WTC11 (cell line): Measurements from ENCODE around the gene SBNO2. TPM values are rescaled to one million over a fixed set of nuclear protein-coding genes. Genes with fewer than 3 reads are reported as not detected.

Source experiments
- ATAC-seq: fragments of 200-7000 bp; cut with Tn5 transposase; 2 replicates; pipeline ENCODE4 v1.10.0; 2021; ENCODE audit warnings: mild to moderate bottlenecking, moderate library complexity
- CTCF ChIA-PET: fragments of 300-600 bp; sonication (Branson Sonifier 250); formaldehyde crosslinking; loops from one replicate; lab custom pipeline; 2021; ENCODE audit warnings: antibody characterized with exemption; lab: Charles Lee
- POLR2A ChIA-PET: fragments of 350-600 bp; sonication (Branson Sonifier 250); formaldehyde crosslinking; loops from one replicate; lab custom pipeline; 2021; ENCODE audit warnings: antibody characterized with exemption; lab: Charles Lee
- DNase-seq: peaks from one replicate; pipeline ENCODE4 v3.0.0; 2021; ENCODE audit warnings: low spot score
- H3K27ac Mint-ChIP-seq: 2 replicates; pipeline ENCODE4 v1.8.0; 2021; ENCODE audit warnings: mixed read lengths
- H3K27me3 Mint-ChIP-seq: 2 replicates; pipeline ENCODE4 v1.8.0; 2021; ENCODE audit warnings: low read depth, mild to moderate bottlenecking, moderate library complexity, mixed read lengths
- H3K36me3 Mint-ChIP-seq: 2 replicates; pipeline ENCODE4 v1.8.0; 2021; ENCODE audit warnings: mixed read lengths
- H3K4me1 Mint-ChIP-seq: 2 replicates; pipeline ENCODE4 v1.8.0; 2022; ENCODE audit warnings: mixed read lengths
- H3K4me3 Mint-ChIP-seq: 2 replicates; pipeline ENCODE4 v1.8.0; 2021; ENCODE audit warnings: mild to moderate bottlenecking, moderate library complexity, mixed read lengths
- H3K9me3 Mint-ChIP-seq: 2 replicates; pipeline ENCODE4 v1.8.0; 2021; ENCODE audit warnings: mixed read lengths
- ELF4 ChIP-seq: sonication (generic); formaldehyde crosslinking; IDR thresholded peaks from 2 replicates; pipeline ENCODE4 v1.8.1; 2022; ENCODE audit warnings: low read depth, mild to moderate bottlenecking, moderate library complexity, missing genetic modification reagents
- GRHL2 ChIP-seq: fragments of 250-450 bp; sonication (Bioruptor Pico); IDR thresholded peaks from 2 replicates; pipeline ENCODE4 v1.8.0; 2022; ENCODE audit warnings: mild to moderate bottlenecking, moderate library complexity; ENCODE audit not compliant: insufficient replicate concordance, severe bottlenecking
- GTF2I ChIP-seq: fragments of 250-450 bp; sonication (Bioruptor Pico); conservative IDR thresholded peaks from 2 replicates; pipeline ENCODE4 v1.4.0; 2021; ENCODE audit warnings: mild to moderate bottlenecking
- NFE2L1 ChIP-seq: sonication (generic); formaldehyde crosslinking; IDR thresholded peaks from 2 replicates; pipeline ENCODE4 v1.8.1; 2023; ENCODE audit warnings: missing genetic modification reagents
- SMAD3 ChIP-seq: sonication (generic); formaldehyde crosslinking; IDR thresholded peaks from 2 replicates; pipeline ENCODE4 v1.8.0; 2022; ENCODE audit warnings: missing genetic modification reagents, mild to moderate bottlenecking, borderline replicate concordance
- SP1 ChIP-seq: sonication (generic); formaldehyde crosslinking; conservative IDR thresholded peaks from 2 replicates; pipeline ENCODE4 v1.8.1; 2022; ENCODE audit warnings: missing genetic modification reagents
- ZNF121 ChIP-seq: sonication (generic); formaldehyde crosslinking; IDR thresholded peaks from 2 replicates; pipeline ENCODE4 v1.8.0; 2023; ENCODE audit warnings: missing genetic modification reagents
- ZNF671 ChIP-seq: fragments of 250-450 bp; sonication (Bioruptor Pico); IDR thresholded peaks from 2 replicates; pipeline ENCODE4 v1.8.0; 2021; ENCODE audit warnings: mild to moderate bottlenecking
- total RNA-seq: library from RNA; stranded (reverse); gene quantifications from 3 replicates; pipeline ENCODE4 v1.2.3, GENCODE V29; 2021
- TF ChIP-seq, protein P1 (sequence below): sonication (generic); formaldehyde crosslinking; IDR thresholded peaks from 2 replicates; pipeline ENCODE4 v1.8.1; 2023; ENCODE audit warnings: mild to moderate bottlenecking, missing genetic modification reagents, borderline replicate concordance
- TF ChIP-seq, protein P2 (sequence below): fragments of 250-450 bp; sonication (Bioruptor Pico); IDR thresholded peaks from 2 replicates; pipeline ENCODE4 v1.9.0; 2021; ENCODE audit warnings: mild to moderate bottlenecking
- TF ChIP-seq, protein P3 (sequence below): sonication (generic); formaldehyde crosslinking; IDR thresholded peaks from 2 replicates; pipeline ENCODE4 v1.8.1; 2023; ENCODE audit warnings: mild to moderate bottlenecking, missing genetic modification reagents, moderate library complexity
- TF ChIP-seq, protein P4 (sequence below): sonication (generic); formaldehyde crosslinking; conservative IDR thresholded peaks from 2 replicates; pipeline ENCODE4 v1.8.1; 2022; ENCODE audit warnings: mild to moderate bottlenecking, missing genetic modification reagents
- TF ChIP-seq, protein P5 (sequence below): sonication (generic); formaldehyde crosslinking; IDR thresholded peaks from 2 replicates; pipeline ENCODE4 v1.8.0; 2022; ENCODE audit warnings: missing genetic modification reagents
- TF ChIP-seq, protein P6 (sequence below): fragments of 250-450 bp; sonication (Bioruptor Pico); IDR thresholded peaks from 2 replicates; pipeline ENCODE4 v2.1.2; 2022; ENCODE audit warnings: mild to moderate bottlenecking, moderate library complexity
- TF ChIP-seq, protein P7 (sequence below): sonication (generic); formaldehyde crosslinking; IDR thresholded peaks from 2 replicates; pipeline ENCODE4 v1.8.1; 2022; ENCODE audit warnings: low read depth, missing genetic modification reagents, borderline replicate concordance

SBNO2 gene
- total RNA-seq, 1 experiment from 2014 or later: 57.3 TPM

DNA sequence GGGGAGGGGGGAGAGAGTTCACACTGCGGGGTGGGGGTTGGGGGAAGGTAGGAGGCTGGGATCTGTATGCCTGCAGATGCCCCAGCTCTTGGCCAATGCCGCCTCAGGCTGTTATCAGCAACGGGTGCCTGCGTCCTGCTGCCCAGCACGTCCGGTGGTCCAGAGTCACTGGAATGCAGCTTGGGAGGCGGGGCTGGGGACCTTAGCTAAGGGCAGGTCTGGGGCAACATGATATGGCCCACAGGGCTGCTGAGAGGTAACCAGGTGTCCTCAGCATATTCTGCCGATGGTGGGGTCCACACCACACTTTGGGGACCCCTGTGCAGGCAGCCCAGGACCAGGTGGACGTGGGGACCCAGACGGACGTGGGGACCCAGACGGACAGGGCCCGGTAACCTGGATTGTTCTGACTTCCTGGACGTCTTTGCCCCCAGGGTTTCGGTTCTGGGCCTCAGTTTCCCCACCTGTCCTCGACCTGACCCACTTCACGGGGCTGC, 107.8 kb downstream of the SBNO2 start (continued):
- TF ChIP-seq, protein P1, sequence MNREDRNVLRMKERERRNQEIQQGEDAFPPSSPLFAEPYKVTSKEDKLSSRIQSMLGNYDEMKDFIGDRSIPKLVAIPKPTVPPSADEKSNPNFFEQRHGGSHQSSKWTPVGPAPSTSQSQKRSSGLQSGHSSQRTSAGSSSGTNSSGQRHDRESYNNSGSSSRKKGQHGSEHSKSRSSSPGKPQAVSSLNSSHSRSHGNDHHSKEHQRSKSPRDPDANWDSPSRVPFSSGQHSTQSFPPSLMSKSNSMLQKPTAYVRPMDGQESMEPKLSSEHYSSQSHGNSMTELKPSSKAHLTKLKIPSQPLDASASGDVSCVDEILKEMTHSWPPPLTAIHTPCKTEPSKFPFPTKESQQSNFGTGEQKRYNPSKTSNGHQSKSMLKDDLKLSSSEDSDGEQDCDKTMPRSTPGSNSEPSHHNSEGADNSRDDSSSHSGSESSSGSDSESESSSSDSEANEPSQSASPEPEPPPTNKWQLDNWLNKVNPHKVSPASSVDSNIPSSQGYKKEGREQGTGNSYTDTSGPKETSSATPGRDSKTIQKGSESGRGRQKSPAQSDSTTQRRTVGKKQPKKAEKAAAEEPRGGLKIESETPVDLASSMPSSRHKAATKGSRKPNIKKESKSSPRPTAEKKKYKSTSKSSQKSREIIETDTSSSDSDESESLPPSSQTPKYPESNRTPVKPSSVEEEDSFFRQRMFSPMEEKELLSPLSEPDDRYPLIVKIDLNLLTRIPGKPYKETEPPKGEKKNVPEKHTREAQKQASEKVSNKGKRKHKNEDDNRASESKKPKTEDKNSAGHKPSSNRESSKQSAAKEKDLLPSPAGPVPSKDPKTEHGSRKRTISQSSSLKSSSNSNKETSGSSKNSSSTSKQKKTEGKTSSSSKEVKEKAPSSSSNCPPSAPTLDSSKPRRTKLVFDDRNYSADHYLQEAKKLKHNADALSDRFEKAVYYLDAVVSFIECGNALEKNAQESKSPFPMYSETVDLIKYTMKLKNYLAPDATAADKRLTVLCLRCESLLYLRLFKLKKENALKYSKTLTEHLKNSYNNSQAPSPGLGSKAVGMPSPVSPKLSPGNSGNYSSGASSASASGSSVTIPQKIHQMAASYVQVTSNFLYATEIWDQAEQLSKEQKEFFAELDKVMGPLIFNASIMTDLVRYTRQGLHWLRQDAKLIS: no peak
- TF ChIP-seq, protein P2, sequence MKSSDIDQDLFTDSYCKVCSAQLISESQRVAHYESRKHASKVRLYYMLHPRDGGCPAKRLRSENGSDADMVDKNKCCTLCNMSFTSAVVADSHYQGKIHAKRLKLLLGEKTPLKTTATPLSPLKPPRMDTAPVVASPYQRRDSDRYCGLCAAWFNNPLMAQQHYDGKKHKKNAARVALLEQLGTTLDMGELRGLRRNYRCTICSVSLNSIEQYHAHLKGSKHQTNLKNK (CRISPR knock-in tag): no peak
- TF ChIP-seq, protein P3, sequence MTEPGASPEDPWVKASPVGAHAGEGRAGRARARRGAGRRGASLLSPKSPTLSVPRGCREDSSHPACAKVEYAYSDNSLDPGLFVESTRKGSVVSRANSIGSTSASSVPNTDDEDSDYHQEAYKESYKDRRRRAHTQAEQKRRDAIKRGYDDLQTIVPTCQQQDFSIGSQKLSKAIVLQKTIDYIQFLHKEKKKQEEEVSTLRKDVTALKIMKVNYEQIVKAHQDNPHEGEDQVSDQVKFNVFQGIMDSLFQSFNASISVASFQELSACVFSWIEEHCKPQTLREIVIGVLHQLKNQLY (CRISPR knock-in tag): no peak
- TF ChIP-seq NFE2L1 (CRISPR knock-in tag): no peak

DNA sequence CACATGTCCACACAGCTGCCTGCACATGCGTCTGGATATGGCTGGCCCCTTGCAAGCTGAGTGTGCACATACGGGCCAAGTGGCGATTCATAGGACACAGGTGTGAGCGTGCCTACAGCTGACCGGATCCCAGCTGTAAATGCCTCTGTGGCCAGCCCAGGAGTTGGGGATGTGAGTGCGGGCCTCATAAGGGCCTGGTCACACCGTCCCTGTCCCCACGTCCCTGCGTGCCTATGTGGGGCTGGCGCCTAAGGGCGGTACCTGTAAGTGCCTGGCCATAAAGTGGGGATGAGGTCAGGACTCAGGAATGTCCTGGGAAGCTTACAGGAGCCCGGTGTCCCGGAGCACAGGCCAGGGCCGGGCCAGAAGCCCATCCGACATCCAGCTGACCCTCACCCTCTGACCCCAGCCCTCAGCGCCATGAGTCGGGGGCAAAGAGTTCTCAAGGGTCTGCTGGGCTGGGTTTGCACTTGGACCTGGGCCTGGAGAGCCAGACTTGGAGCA, 108.4 kb downstream of the SBNO2 start:
- ChIA-PET CTCF (interaction anchor here (1.1 to 7.5 kb wide), 14 partner anchors 9 to 201 kb away, joined by 5 to 109 read pairs (median 14); partner anchors contain the start of genes ABCA7, CNN2 and GPX4), POLR2A (interaction anchor here (1.2 to 3.0 kb wide), 4 partner anchors 17 to 36 kb away, joined by 3 to 14 read pairs (median 6); partner anchors contain the start of gene ABCA7)
- TF ChIP-seq, protein P4, sequence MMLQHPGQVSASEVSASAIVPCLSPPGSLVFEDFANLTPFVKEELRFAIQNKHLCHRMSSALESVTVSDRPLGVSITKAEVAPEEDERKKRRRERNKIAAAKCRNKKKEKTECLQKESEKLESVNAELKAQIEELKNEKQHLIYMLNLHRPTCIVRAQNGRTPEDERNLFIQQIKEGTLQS (CRISPR knock-in tag): no peak
- TF ChIP-seq SP1 (CRISPR knock-in tag): no peak
- TF ChIP-seq, protein P5, sequence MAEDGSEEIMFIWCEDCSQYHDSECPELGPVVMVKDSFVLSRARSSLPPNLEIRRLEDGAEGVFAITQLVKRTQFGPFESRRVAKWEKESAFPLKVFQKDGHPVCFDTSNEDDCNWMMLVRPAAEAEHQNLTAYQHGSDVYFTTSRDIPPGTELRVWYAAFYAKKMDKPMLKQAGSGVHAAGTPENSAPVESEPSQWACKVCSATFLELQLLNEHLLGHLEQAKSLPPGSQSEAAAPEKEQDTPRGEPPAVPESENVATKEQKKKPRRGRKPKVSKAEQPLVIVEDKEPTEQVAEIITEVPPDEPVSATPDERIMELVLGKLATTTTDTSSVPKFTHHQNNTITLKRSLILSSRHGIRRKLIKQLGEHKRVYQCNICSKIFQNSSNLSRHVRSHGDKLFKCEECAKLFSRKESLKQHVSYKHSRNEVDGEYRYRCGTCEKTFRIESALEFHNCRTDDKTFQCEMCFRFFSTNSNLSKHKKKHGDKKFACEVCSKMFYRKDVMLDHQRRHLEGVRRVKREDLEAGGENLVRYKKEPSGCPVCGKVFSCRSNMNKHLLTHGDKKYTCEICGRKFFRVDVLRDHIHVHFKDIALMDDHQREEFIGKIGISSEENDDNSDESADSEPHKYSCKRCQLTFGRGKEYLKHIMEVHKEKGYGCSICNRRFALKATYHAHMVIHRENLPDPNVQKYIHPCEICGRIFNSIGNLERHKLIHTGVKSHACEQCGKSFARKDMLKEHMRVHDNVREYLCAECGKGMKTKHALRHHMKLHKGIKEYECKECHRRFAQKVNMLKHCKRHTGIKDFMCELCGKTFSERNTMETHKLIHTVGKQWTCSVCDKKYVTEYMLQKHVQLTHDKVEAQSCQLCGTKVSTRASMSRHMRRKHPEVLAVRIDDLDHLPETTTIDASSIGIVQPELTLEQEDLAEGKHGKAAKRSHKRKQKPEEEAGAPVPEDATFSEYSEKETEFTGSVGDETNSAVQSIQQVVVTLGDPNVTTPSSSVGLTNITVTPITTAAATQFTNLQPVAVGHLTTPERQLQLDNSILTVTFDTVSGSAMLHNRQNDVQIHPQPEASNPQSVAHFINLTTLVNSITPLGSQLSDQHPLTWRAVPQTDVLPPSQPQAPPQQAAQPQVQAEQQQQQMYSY (CRISPR knock-in tag): no peak
- TF ChIP-seq ZNF121 (CRISPR knock-in tag): no peak
- TF ChIP-seq SMAD3 (CRISPR knock-in tag): no peak
- TF ChIP-seq ZNF671 (CRISPR knock-in tag): no peak
- TF ChIP-seq ELF4 (CRISPR knock-in tag): no peak
- TF ChIP-seq, protein P6, sequence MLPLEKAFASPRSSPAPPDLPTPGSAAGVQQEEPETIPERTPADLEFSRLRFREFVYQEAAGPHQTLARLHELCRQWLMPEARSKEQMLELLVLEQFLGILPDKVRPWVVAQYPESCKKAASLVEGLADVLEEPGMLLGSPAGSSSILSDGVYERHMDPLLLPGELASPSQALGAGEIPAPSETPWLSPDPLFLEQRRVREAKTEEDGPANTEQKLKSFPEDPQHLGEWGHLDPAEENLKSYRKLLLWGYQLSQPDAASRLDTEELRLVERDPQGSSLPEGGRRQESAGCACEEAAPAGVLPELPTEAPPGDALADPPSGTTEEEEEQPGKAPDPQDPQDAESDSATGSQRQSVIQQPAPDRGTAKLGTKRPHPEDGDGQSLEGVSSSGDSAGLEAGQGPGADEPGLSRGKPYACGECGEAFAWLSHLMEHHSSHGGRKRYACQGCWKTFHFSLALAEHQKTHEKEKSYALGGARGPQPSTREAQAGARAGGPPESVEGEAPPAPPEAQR (CRISPR knock-in tag): no peak
- TF ChIP-seq, protein P7, sequence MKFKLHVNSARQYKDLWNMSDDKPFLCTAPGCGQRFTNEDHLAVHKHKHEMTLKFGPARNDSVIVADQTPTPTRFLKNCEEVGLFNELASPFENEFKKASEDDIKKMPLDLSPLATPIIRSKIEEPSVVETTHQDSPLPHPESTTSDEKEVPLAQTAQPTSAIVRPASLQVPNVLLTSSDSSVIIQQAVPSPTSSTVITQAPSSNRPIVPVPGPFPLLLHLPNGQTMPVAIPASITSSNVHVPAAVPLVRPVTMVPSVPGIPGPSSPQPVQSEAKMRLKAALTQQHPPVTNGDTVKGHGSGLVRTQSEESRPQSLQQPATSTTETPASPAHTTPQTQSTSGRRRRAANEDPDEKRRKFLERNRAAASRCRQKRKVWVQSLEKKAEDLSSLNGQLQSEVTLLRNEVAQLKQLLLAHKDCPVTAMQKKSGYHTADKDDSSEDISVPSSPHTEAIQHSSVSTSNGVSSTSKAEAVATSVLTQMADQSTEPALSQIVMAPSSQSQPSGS (CRISPR knock-in tag): no peak
- TF ChIP-seq GTF2I (CRISPR knock-in tag): no peak
- TF ChIP-seq GRHL2 (CRISPR knock-in tag): no peak
- Mint-ChIP-seq H3K27ac (no peak overlapping the region), H3K4me3 (peak overlapping the region; percentile 65), H3K9me3 (no peaks in the 10 kb centered on the region), H3K36me3 (no peaks in the 10 kb centered on the region), H3K27me3 (peaks cover 33% of the 10 kb centered on the region), H3K4me1 (peaks cover 17% of the 10 kb centered on the region)
- DNase-seq (no peak), ATAC-seq (no peak)
